CD4-positive, alpha-beta memory T cell (primary cell): ENCODE results near the gene ZFP69B. TPM values are rescaled to one million over a fixed set of nuclear protein-coding genes. Genes with fewer than 3 reads are reported as not detected.
A peak's percentile ranks its signal among the peaks of the same experiment; 100 is the strongest.

Experiments used
- CTCF ChIA-PET: fragments of 350-600 bp; sonication (Branson Sonifier 250); formaldehyde crosslinking; loops from one replicate; lab custom pipeline; 2021; ENCODE audit warnings: inconsistent platforms; ENCODE audit not compliant: partially characterized antibody; lab: Charles Lee
- POLR2A ChIA-PET: fragments of 350-600 bp; sonication (Branson Sonifier 250); formaldehyde crosslinking; loops from one replicate; lab custom pipeline; 2021; ENCODE audit not compliant: partially characterized antibody; lab: Charles Lee
- DNase-seq, 5 donors: peaks; one replicate each; pipeline versions ENCODE4 v3.0.0 to v3.0.0-alpha.2; 2020 to 2022; ENCODE audit warnings: mixed read lengths in 1 of 5
- H3K27ac ChIP-seq: one replicate; pipeline ENCODE4 v1.7.0; 2013; ENCODE audit warnings: low read depth, low read length
- H3K27me3 ChIP-seq: 2 replicates; pipeline ENCODE4 v1.7.0; 2013; ENCODE audit warnings: mild to moderate bottlenecking, low read length, moderate library complexity; ENCODE audit not compliant: insufficient read depth
- H3K36me3 ChIP-seq: 2 replicates; pipeline ENCODE4 v1.7.0; 2013; ENCODE audit warnings: mild to moderate bottlenecking, low read length, moderate library complexity; ENCODE audit not compliant: insufficient read depth
- H3K4me1 ChIP-seq: 2 replicates; pipeline ENCODE4 v1.7.0; 2013; ENCODE audit warnings: mild to moderate bottlenecking, low read length, moderate library complexity; ENCODE audit not compliant: insufficient read depth
- H3K4me3 ChIP-seq, 2 donors: one replicate each; pipeline ENCODE4 v1.7.0; 2013; ENCODE audit warnings: low read length in 2 of 2, mild to moderate bottlenecking in 1 of 2
- H3K9me3 ChIP-seq, 2 donors: one replicate each; pipeline ENCODE4 v1.7.0; 2013; ENCODE audit warnings: low read length in 2 of 2, control low read depth in 1 of 2; ENCODE audit not compliant: control insufficient read depth in 1 of 2
- H3K27ac Mint-ChIP-seq, 7 donors: one replicate each; pipeline ENCODE4 v1.8.0; 2020 to 2021; ENCODE audit warnings: mixed read lengths in 7 of 7, mild to moderate bottlenecking in 6 of 7, inconsistent platforms in 3 of 7, moderate library complexity in 3 of 7
- H3K27me3 Mint-ChIP-seq, 2 donors: one replicate each; pipeline ENCODE4 v1.8.0; 2020 to 2021; ENCODE audit warnings: mixed read lengths in 2 of 2
- H3K36me3 Mint-ChIP-seq, 2 donors: one replicate each; pipeline ENCODE4 v1.8.0; 2020 to 2021; ENCODE audit warnings: mixed read lengths in 2 of 2, inconsistent platforms in 1 of 2, mild to moderate bottlenecking in 1 of 2
- H3K4me1 Mint-ChIP-seq, 4 donors: one replicate each; pipeline ENCODE4 v1.8.0; 2020 to 2021; ENCODE audit warnings: mixed read lengths in 4 of 4, mild to moderate bottlenecking in 1 of 4
- H3K4me3 Mint-ChIP-seq, 8 donors: one replicate each; pipeline ENCODE4 v1.8.0; 2020 to 2021; ENCODE audit warnings: mixed read lengths in 8 of 8, mild to moderate bottlenecking in 7 of 8, moderate library complexity in 6 of 8, inconsistent platforms in 3 of 8
- H3K9me3 Mint-ChIP-seq, 8 donors: one replicate each; pipeline ENCODE4 v1.8.0; 2020 to 2021; ENCODE audit warnings: mixed read lengths in 8 of 8, mild to moderate bottlenecking in 5 of 8, inconsistent platforms in 3 of 8, moderate library complexity in 1 of 8
- intact Hi-C: fragments of 100-400 bp; cut with micrococcal nuclease; formaldehyde crosslinking; loops from one replicate; pipeline ENCODE4 v1.15.1; 2023
- polyA plus RNA-seq, 2 donors: library from polyadenylated mRNA; unstranded; fragments of 300-500 nt; fragmentation: Illumina TruSeq; gene quantifications; one replicate each; pipeline ENCODE4 v1.2.3, GENCODE V29; 2021
- total RNA-seq, 2 experiments: library from RNA; stranded (reverse); gene quantifications; one replicate each; pipeline ENCODE4 v1.2.3, GENCODE V29; 2021

The ZFP69B gene
- total and polyA plus RNA-seq, 4 experiments from 2014 or later: 2.1 to 7.9 (median 5.0) TPM

GRCh38 chr1:40451238-40451585, 936 bp downstream of the ZFP69B start:
- peak overlapping the region; percentile 69 to 75 for H3K4me3 ChIP-seq
- peaks cover 2 to 55% (median 44%) of the 10 kb centered on the region in 8 donors for H3K9me3 Mint-ChIP-seq
- H3K27ac Mint-ChIP-seq: peak overlapping the region; percentile 76 to 95 (median 89)
- no peaks in the 10 kb centered on the region for H3K36me3 ChIP-seq
- no peaks in the 10 kb centered on the region for H3K27me3 ChIP-seq
- H3K4me1 Mint-ChIP-seq: peaks cover 18 to 25% (median 21%) of the 10 kb centered on the region in 4 donors
- no peaks in the 10 kb centered on the region for H3K27me3 Mint-ChIP-seq
- peak overlapping the region; percentile 28 for H3K27ac ChIP-seq
- ChIA-PET CTCF (interaction anchor here (0.6 to 2.4 kb wide), 4 partner anchors 11 to 307 kb away, joined by 3 to 7 read pairs (median 4); no protein-coding TSS in a partner anchor), POLR2A (interaction anchor here (0.7 to 2.4 kb wide), 3 partner anchors 58 to 411 kb away, joined by 3 to 16 read pairs (median 4); partner anchors contain the start of genes CAP1, EXO5 and ZNF684)
- no peak for DNase-seq
- peaks cover 41 to 49% of the 10 kb centered on the region in 2 donors for H3K36me3 Mint-ChIP-seq
- H3K4me1 ChIP-seq: peaks cover 18% of the 10 kb centered on the region
- peak overlapping the region; percentile 86 to 96 (median 93) for H3K4me3 Mint-ChIP-seq
- peaks cover 0 to 13% of the 10 kb centered on the region in 2 donors for H3K9me3 ChIP-seq
- intact Hi-C loops: loop anchor here (2.0 to 5.0 kb wide), 2 partner anchors 64 to 80 kb away; partner anchors contain the start of gene ZNF684

DNA sequence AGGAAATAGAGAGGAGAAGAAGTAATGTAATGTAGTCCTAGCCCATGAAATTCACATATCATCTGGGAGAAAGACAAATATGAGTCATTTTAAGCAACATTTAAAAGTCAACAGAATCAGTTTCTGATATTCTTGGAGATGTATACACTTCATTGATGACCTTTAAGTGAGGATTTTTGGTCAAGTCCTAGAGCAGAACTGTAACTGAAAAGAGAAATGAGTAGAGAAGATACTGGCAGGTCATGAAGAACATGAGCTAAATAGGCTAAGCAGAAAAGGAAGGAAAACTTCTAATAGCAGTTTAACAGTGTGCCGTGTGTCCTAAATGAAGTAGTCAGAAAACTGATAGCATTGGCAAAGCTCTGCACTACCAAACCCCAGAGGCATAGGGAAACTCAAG, 4.6 kb downstream of the ZFP69B start:
- H3K27me3 Mint-ChIP-seq: no peaks in the 10 kb centered on the region
- H3K4me1 Mint-ChIP-seq: peaks cover 13 to 16% (median 15%) of the 10 kb centered on the region in 4 donors
- no peaks in the 10 kb centered on the region for H3K27me3 ChIP-seq
- intact Hi-C loops: loop anchor here (5.0 kb wide), 1 partner anchor 68 kb away; no protein-coding TSS in a partner anchor
- H3K27ac ChIP-seq: no peak overlapping the region
- ChIA-PET CTCF (interaction anchor here (1.3 kb wide), 1 partner anchor 16 kb away, joined by 5 read pairs; no protein-coding TSS in a partner anchor), POLR2A (no interaction called here)
- H3K36me3 Mint-ChIP-seq: peaks cover 77 to 79% of the 10 kb centered on the region in 2 donors
- H3K9me3 ChIP-seq: peaks cover 0 to 42% of the 10 kb centered on the region in 2 donors
- no peak for DNase-seq
- no peak overlapping the region for H3K4me3 ChIP-seq
- H3K9me3 Mint-ChIP-seq: peaks cover 2 to 88% (median 79%) of the 10 kb centered on the region in 8 donors
- peaks cover 3% of the 10 kb centered on the region for H3K36me3 ChIP-seq
- H3K27ac Mint-ChIP-seq: no peak overlapping the region
- H3K4me3 Mint-ChIP-seq: no peak overlapping the region
- H3K4me1 ChIP-seq: peaks cover 11% of the 10 kb centered on the region

- no peak overlapping the region for H3K4me3 Mint-ChIP-seq
- peaks cover 0 to 98% (median 87%) of the 10 kb centered on the region in 8 donors for H3K9me3 Mint-ChIP-seq
- intact Hi-C loops: no loop called here
- peaks cover 56 to 64% of the 10 kb centered on the region in 2 donors for H3K36me3 Mint-ChIP-seq
- no peak overlapping the region for H3K27ac ChIP-seq
- H3K4me3 ChIP-seq: no peak overlapping the region
- no peaks in the 10 kb centered on the region for H3K27me3 ChIP-seq
- no peaks in the 10 kb centered on the region for H3K27me3 Mint-ChIP-seq
- no peaks in the 10 kb centered on the region for H3K4me1 Mint-ChIP-seq
- DNase-seq: no peak
- ChIA-PET CTCF (no interaction called here), POLR2A (interaction anchor here (0.8 kb wide), 1 partner anchor 68 kb away, joined by 3 read pairs; the partner anchor contains the start of gene ZNF684)
- H3K36me3 ChIP-seq: peaks cover 3% of the 10 kb centered on the region
- H3K9me3 ChIP-seq: peaks cover 6 to 74% of the 10 kb centered on the region in 2 donors
- no peak overlapping the region for H3K27ac Mint-ChIP-seq
- no peaks in the 10 kb centered on the region for H3K4me1 ChIP-seq
Observed at GRCh38 chr1:40462956-40463590, 12.8 kb downstream of the ZFP69B start.

- H3K27me3 Mint-ChIP-seq: no peaks in the 10 kb centered on the region
- H3K9me3 Mint-ChIP-seq: peaks cover 6 to 99% (median 92%) of the 10 kb centered on the region in 8 donors
- Histone ChIP-seq H3K9me3 (peaks cover 6 to 57% of the 10 kb centered on the region in 2 donors), H3K4me3 (no peak overlapping the region), H3K4me1 (no peaks in the 10 kb centered on the region), H3K27me3 (no peaks in the 10 kb centered on the region), H3K27ac (no peak overlapping the region), H3K36me3 (no peaks in the 10 kb centered on the region)
- POLR2A ChIA-PET: no interaction called here
- intact Hi-C loops: no loop called here
- CTCF ChIA-PET: no interaction called here
- no peak overlapping the region for H3K4me3 Mint-ChIP-seq
- DNase-seq: no peak
- peaks cover 30 to 46% of the 10 kb centered on the region in 2 donors for H3K36me3 Mint-ChIP-seq
- no peak overlapping the region for H3K27ac Mint-ChIP-seq
- H3K4me1 Mint-ChIP-seq: no peaks in the 10 kb centered on the region
Observed at GRCh38 chr1:40469327-40469726, 19.1 kb downstream of the ZFP69B start.

DNA sequence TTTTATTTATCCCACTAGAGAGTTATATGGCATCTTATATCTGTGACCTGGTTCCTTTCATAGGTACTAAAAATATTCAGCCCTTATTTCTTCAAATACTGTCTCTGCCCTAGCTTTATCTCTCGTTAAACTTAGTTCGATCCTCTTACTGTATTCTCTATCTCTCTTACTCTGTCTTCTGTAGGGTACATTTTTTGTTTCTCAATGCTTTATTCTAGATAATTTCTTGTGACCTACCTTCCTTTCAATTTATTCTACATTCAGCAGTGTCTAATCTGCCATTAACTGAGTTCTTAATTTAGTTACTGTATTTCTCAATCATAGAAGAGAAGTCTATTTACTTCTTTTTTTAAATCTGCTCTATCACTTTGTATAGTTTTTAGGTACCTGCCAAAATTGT, 25.0 kb downstream of the ZFP69B start:
- DNase-seq: no peak
- H3K9me3 ChIP-seq: peaks cover 0 to 14% of the 10 kb centered on the region in 2 donors
- Mint-ChIP-seq H3K4me1 (peaks cover 16 to 26% (median 22%) of the 10 kb centered on the region in 4 donors), H3K36me3 (peaks cover 22 to 36% of the 10 kb centered on the region in 2 donors), H3K4me3 (no peak overlapping the region), H3K9me3 (peaks cover 3 to 65% (median 55%) of the 10 kb centered on the region in 8 donors), H3K27ac (no peak overlapping the region), H3K27me3 (no peaks in the 10 kb centered on the region)
- no peak overlapping the region for H3K27ac ChIP-seq
- ChIA-PET CTCF (interaction anchor here (0.6 kb wide), 1 partner anchor 12 kb away, joined by 3 read pairs; no protein-coding TSS in a partner anchor), POLR2A (interaction anchor here (1.1 kb wide), 1 partner anchor 56 kb away, joined by 4 read pairs; the partner anchor contains the start of gene ZNF684)
- H3K4me3 ChIP-seq: no peak overlapping the region
- peaks cover 13% of the 10 kb centered on the region for H3K4me1 ChIP-seq
- intact Hi-C loops: no loop called here
- H3K36me3 ChIP-seq: no peaks in the 10 kb centered on the region
- no peaks in the 10 kb centered on the region for H3K27me3 ChIP-seq

GRCh38 chr1:40476924-40477677, 26.8 kb downstream of the ZFP69B start, which contains the start of gene ZFP69:
TSS of gene ZFP69 (plus strand) at chr1:40477290. CDS start at chr1:40479362, 2,072 bp downstream.
- Histone ChIP-seq H3K27ac (peak within 1 kb of the TSS; percentile 52), H3K36me3 (peaks cover 7% of the 10 kb centered on the region), H3K4me3 (peak within 1 kb of the TSS; percentile 61 to 70), H3K4me1 (peaks cover 13% of the 10 kb centered on the region), H3K9me3 (peaks cover 0 to 10% of the 10 kb centered on the region in 2 donors), H3K27me3 (no peaks in the 10 kb centered on the region)
- Mint-ChIP-seq H3K9me3 (peaks cover 0 to 54% (median 40%) of the 10 kb centered on the region in 8 donors), H3K27me3 (no peaks in the 10 kb centered on the region), H3K4me3 (peak within 1 kb of the TSS; percentile 88 to 97 (median 93)), H3K27ac (peak within 1 kb of the TSS; percentile 85 to 91 (median 88)), H3K4me1 (peaks cover 16 to 26% (median 22%) of the 10 kb centered on the region in 4 donors), H3K36me3 (peaks cover 31 to 37% of the 10 kb centered on the region in 2 donors)
- intact Hi-C loops: loop anchor here (1.0 kb wide), 1 partner anchor 31 kb away; the partner anchor contains the start of gene EXO5
- ChIA-PET POLR2A (interaction anchor here (0.9 to 3.2 kb wide), 6 partner anchors 27 to 503 kb away, joined by 3 to 20 read pairs (median 8); partner anchors contain the start of genes CTPS1, EXO5, NFYC and ZFP69B), CTCF (no interaction called here)
- peak; percentile 60 to 72 (median 67) for DNase-seq
